Measurements from ENCODE around the gene BRD8. TPM values are rescaled to one million over a fixed set of nuclear protein-coding genes. Genes with fewer than 3 reads are reported as not detected.

Gene BRD8
- total and polyA plus RNA-seq, 9 of the 15 experiments (the other 6 are each of a cell fraction or from before 2014, with no cell fraction given): 54.6 to 163 (median 87.0) TPM

- TF ChIP-seq ZNF609 (CRISPR knock-in tag; IDR thresholded peaks at IDR 0.05; ENCODE audit: borderline replicate concordance) (no peak), HNRNPUL1 (IDR thresholded peaks at IDR 0.05; ENCODE audit: low read length) (no peak)
Observed at GRCh38 chr5:138141734-138142133, 36.7 kb downstream of the BRD8 start (continued).

GRCh38 chr5:138140268-138140667 is 38.2 kb downstream of the BRD8 start:
- Histone ChIP-seq H3K9ac (ENCODE audit: insufficient read depth in 1 of 2, low read depth in 2 of 2, low read length in 2 of 2) (no peak overlapping the region), H3K4me3 (no peak overlapping the region), H3K36me3 (ENCODE audit: control insufficient read depth, insufficient read depth, low read length) (no peaks in the 10 kb centered on the region), H3K9me3 (replicated peaks; ENCODE audit: control insufficient read depth, insufficient read depth, low read depth, low read length) (no peaks in the 10 kb centered on the region), H3K9me1 (ENCODE audit: control insufficient read depth, insufficient read depth, low read length) (no peaks in the 10 kb centered on the region), H2AFZ (ENCODE audit: low read depth, low read length) (no peak overlapping the region), H3K4me1 (replicated peaks in 1 of 2; ENCODE audit: control insufficient read depth in 2 of 2, insufficient read depth in 2 of 2, low read length in 2 of 2) (no peaks in the 10 kb centered on the region), H3K4me2 (ENCODE audit: insufficient read depth, low read length) (no peak overlapping the region), H3K27ac (ENCODE audit: extremely low read depth, low read depth, low read length) (no peak overlapping the region), H4K20me1 (replicated peaks; ENCODE audit: control insufficient read depth, insufficient read depth, low read length) (no peaks in the 10 kb centered on the region), H3K27me3 (ENCODE audit: control insufficient read depth in 2 of 2, insufficient read depth in 2 of 2, low read length in 2 of 2) (peaks cover 18 to 27% of the 10 kb centered on the region in 2 experiments; a peak in 4 of 5 replicates), H3K79me2 (ENCODE audit: control insufficient read depth, insufficient read depth, low read length) (no peaks in the 10 kb centered on the region)
- intact Hi-C loops (cut with micrococcal nuclease) (no loop called here), in situ Hi-C loops (cut with MboI) (no loop called here)
- no peak for ATAC-seq
- FAIRE-seq: no peak
- POLR2A ChIA-PET: interaction anchor here (0.7 to 1.4 kb wide), 2 partner anchors 8 to 39 kb away, joined by 4 read pairs; partner anchors contain the start of gene KIF20A
- no TSS peak for BruUV-seq (replicated peaks)
- CTCF ChIA-PET (ENCODE audit: low intra/inter-chr PET ratio): no interaction called here
- WGBS (ENCODE audit: insufficient coverage, low coverage, missing lambda C conversion rate): 0% methylated on average over 4 of the region's 4 CpGs
- DNase-seq (ENCODE audit: extremely low read depth in 1 of 4, low spot score in 3 of 4): no peak
- TF ChIP-seq, protein P1, sequence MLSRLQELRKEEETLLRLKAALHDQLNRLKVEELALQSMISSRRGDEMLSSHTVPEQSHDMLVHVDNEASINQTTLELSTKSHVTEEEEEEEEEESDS (CRISPR knock-in tag; IDR thresholded peaks at IDR 0.05): no peak
- TF ChIP-seq CBX8 (IDR thresholded peaks at IDR 0.05; ENCODE audit: borderline replicate concordance, extremely low read depth, low read depth, low read length, poor library complexity, severe bottlenecking): peak; percentile 7

Data from K562 (cell line).